Gastroesophageal sphincter (tissue), 3 donors: Measurements from ENCODE around the gene SSU72.

Experiments used
- CTCF ChIP-seq, 4 experiments: fragments of 200-600 bp in 2 of 4; fragments of 450-650 bp in 2 of 4; sonication (generic) in 1 of 4; IDR thresholded peaks; one replicate each; pipeline ENCODE4 v1.5.1; 2017 to 2019; ENCODE audit warnings: antibody characterized with exemption in 4 of 4, mild to moderate bottlenecking in 2 of 4, moderate library complexity in 2 of 4
- POLR2A ChIP-seq, 2 donors: fragments of 450-650 bp; IDR thresholded peaks; one replicate each; pipeline ENCODE4 v1.6.1; 2017; ENCODE audit warnings: antibody characterized with exemption in 2 of 2, mild to moderate bottlenecking in 2 of 2, moderate library complexity in 1 of 2
- POLR2AphosphoS5 ChIP-seq: sonication (generic); formaldehyde crosslinking; IDR thresholded peaks from one replicate; pipeline ENCODE4 v1.6.1; 2017; ENCODE audit warnings: antibody characterized with exemption

- no peak for TF ChIP-seq CTCF (IDR thresholded peaks at IDR 0.05)
- TF ChIP-seq POLR2AphosphoS5 = no peak
- no peak for TF ChIP-seq POLR2A (IDR thresholded peaks at IDR 0.05)
These were observed 16.1 kb downstream of the SSU72 start for GRCh38 chr1:1558591-1558990.
